Breast epithelium (tissue), 4 donors: ENCODE results near the gene ANKMY1. TPM values are rescaled to one million over a fixed set of nuclear protein-coding genes. Genes with fewer than 3 reads are reported as not detected.

ENCODE experiments used
- DNase-seq, 2 donors: peaks; one replicate each; pipeline ENCODE4 v3.0.0-alpha.2; 2019; ENCODE audit warnings: low spot score in 2 of 2
- H3K27ac ChIP-seq, 2 donors: fragments of 200-600 bp; sonication (generic) in 1 of 2; one replicate each; pipeline ENCODE4 v1.5.1; 2016 to 2019; ENCODE audit warnings: mild to moderate bottlenecking in 1 of 2
- H3K27me3 ChIP-seq, 2 donors: fragments of 200-600 bp; sonication (generic) in 1 of 2; one replicate each; pipeline versions ENCODE4 v1.5.1 to v1.6.0; 2017 to 2019; ENCODE audit warnings: control low read depth in 1 of 2, mild to moderate bottlenecking in 1 of 2
- H3K36me3 ChIP-seq: fragments of 200-600 bp; one replicate; pipeline ENCODE4 v1.5.1; 2019
- H3K4me1 ChIP-seq, 2 donors: fragments of 200-600 bp; sonication (generic); one replicate each; pipeline ENCODE4 v1.5.1; 2016 to 2019; ENCODE audit warnings: control low read depth in 1 of 2
- H3K4me3 ChIP-seq, 3 donors: fragments of 200-600 bp; sonication (generic); 1 replicate in 2 of 3; 2 replicates in 1 of 3; pipeline ENCODE4 v1.5.1; 2016 to 2019; ENCODE audit warnings: mild to moderate bottlenecking in 3 of 3, moderate library complexity in 2 of 3
- H3K9me3 ChIP-seq, 2 donors: fragments of 200-600 bp; sonication (generic) in 1 of 2; one replicate each; pipeline ENCODE4 v1.5.1; 2016 to 2019; ENCODE audit warnings: control low read depth in 1 of 2
- POLR2A ChIP-seq: fragments of 450-650 bp; IDR thresholded peaks from one replicate; pipeline ENCODE4 v1.6.1; 2016; ENCODE audit warnings: antibody characterized with exemption, mild to moderate bottlenecking, moderate library complexity
- POLR2AphosphoS5 ChIP-seq, 3 donors: sonication (generic); formaldehyde crosslinking; IDR thresholded peaks; one replicate each; pipeline ENCODE4 v1.6.1; 2017; ENCODE audit warnings: antibody characterized with exemption in 3 of 3
- intact Hi-C: fragments of 100-400 bp; cut with DNase I; formaldehyde crosslinking; loops from one replicate; pipeline ENCODE4 v1.15.1; 2023; ENCODE audit warnings: low total_unique reads
- total RNA-seq, 3 donors: library from RNA; depleted of rRNA; stranded (reverse); fragments of >200 nt; gene quantifications; one replicate each; pipeline ENCODE4 v1.1.0, GENCODE V29; 2016
- TF ChIP-seq, protein P1 (sequence below), 3 donors: fragments of 450-650 bp; IDR thresholded peaks; one replicate each; pipeline ENCODE4 v1.5.1; 2016 to 2017; ENCODE audit warnings: antibody characterized with exemption in 3 of 3, mild to moderate bottlenecking in 3 of 3, moderate library complexity in 3 of 3

Gene ANKMY1
- total RNA-seq, 3 donors from 2014 or later, result 13.0 to 32.8 (median 19.0) TPM

DNA sequence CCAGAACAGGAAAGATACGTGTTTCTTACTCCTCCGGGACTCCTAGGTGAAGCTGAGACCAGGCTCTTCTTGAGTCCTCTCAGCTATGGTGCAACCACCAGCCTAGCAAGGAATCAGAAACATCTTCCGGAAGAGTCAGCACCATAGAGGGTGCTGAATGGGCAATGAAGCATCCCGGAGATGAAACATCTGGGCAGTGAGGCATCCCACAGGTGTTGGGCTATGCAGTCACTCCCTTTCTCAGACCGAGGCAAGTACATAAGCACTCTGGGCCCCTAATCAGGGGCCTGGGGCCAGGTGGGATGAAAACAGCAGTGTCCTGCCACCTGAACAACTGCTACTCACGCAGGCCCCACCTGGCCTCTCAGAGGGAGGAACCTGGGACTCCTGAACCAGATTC, 27.3 kb upstream of the ANKMY1 start:
- Histone ChIP-seq H3K4me3 (peak overlapping the region; percentile 84 to 97 (median 87)), H3K9me3 (no peaks in the 10 kb centered on the region), H3K4me1 (peaks cover 22 to 24% of the 10 kb centered on the region in 2 donors), H3K27ac (peak overlapping the region; percentile 9 to 93), H3K27me3 (no peaks in the 10 kb centered on the region), H3K36me3 (no peaks in the 10 kb centered on the region)
- intact Hi-C loops, result no loop called here
- no peak for DNase-seq
- TF ChIP-seq POLR2A, result no peak
- TF ChIP-seq POLR2AphosphoS5 (IDR thresholded peaks at IDR 0.05), result no peak
- TF ChIP-seq, protein P1, sequence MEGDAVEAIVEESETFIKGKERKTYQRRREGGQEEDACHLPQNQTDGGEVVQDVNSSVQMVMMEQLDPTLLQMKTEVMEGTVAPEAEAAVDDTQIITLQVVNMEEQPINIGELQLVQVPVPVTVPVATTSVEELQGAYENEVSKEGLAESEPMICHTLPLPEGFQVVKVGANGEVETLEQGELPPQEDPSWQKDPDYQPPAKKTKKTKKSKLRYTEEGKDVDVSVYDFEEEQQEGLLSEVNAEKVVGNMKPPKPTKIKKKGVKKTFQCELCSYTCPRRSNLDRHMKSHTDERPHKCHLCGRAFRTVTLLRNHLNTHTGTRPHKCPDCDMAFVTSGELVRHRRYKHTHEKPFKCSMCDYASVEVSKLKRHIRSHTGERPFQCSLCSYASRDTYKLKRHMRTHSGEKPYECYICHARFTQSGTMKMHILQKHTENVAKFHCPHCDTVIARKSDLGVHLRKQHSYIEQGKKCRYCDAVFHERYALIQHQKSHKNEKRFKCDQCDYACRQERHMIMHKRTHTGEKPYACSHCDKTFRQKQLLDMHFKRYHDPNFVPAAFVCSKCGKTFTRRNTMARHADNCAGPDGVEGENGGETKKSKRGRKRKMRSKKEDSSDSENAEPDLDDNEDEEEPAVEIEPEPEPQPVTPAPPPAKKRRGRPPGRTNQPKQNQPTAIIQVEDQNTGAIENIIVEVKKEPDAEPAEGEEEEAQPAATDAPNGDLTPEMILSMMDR (IDR thresholded peaks at IDR 0.05), result no peak

DNA sequence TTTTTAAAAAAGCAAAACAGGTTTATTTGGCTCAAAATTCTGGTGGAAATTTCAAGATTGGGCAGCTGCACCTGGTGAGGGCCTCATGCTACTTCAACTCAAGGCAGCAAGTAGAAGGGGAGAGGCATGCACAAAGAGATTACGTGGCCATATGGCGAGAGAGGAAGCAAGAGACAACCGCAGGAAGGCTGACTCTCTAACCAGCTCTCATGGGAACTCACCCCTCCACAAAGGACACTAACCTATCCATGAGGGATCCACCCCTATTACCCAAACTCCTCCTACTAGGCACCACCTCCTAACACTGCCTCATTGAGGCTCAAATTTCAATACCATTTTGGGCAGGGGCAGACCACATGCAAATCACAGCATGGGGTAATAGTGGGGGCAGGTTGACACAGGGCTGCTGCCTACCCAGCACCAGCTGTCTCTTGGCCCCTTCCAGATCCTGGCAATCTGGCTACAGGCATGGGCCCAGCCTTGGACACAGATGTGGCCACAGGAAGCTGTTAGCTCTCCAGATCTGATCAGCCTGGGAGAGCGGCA, 26.8 kb upstream of the ANKMY1 start:
- no peaks in the 10 kb centered on the region for H3K36me3 ChIP-seq
- H3K4me3 ChIP-seq, result peak overlapping the region in 2 of 3 donors; percentile 87 to 97

DNA sequence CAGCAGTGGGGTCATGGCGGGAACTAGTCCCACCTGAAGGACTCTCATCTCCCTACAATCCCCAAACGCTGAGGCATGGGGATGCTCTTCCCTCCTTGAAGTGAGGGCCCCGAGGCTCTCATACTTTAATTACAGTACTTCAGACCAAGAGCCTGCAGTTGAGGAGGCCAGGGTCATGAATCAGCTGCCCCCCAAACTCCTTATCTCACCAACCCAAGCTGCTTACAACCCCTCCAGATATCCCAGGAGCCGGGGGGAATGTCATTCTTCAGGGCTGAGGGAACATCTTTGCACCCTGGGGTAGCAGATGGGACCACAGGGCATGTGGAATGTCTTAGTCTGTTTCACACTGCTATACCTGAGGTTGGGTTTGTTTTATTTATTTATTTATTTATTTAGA, 26.0 kb upstream of the ANKMY1 start:
- Histone ChIP-seq H3K36me3 (no peaks in the 10 kb centered on the region), H3K27ac (no peak overlapping the region), H3K4me3 (no peak overlapping the region), H3K9me3 (no peaks in the 10 kb centered on the region), H3K4me1 (peaks cover 24 to 29% of the 10 kb centered on the region in 2 donors), H3K27me3 (no peaks in the 10 kb centered on the region)
- no peak for DNase-seq
- TF ChIP-seq, protein P1 (IDR thresholded peaks at IDR 0.05), result no peak
- no peak for TF ChIP-seq POLR2A
- no peak for TF ChIP-seq POLR2AphosphoS5 (IDR thresholded peaks at IDR 0.05)
- intact Hi-C loops, result loop anchor here (1.0 kb wide), 1 partner anchor 16 kb away; no protein-coding TSS in a partner anchor

More for the DNA sequence above, 26.8 kb upstream of the ANKMY1 start:
- Histone ChIP-seq H3K27me3 (no peaks in the 10 kb centered on the region), H3K27ac (peak overlapping the region in 1 of 2 donors; percentile 9), H3K4me1 (peaks cover 24 to 27% of the 10 kb centered on the region in 2 donors), H3K9me3 (no peaks in the 10 kb centered on the region)
- DNase-seq, result no peak
- intact Hi-C loops, result loop anchor here (1.0 kb wide), 1 partner anchor 17 kb away; no protein-coding TSS in a partner anchor
- no peak for TF ChIP-seq POLR2AphosphoS5 (IDR thresholded peaks at IDR 0.05)
- TF ChIP-seq, protein P1 (IDR thresholded peaks at IDR 0.05), result no peak
- no peak for TF ChIP-seq POLR2A

DNA sequence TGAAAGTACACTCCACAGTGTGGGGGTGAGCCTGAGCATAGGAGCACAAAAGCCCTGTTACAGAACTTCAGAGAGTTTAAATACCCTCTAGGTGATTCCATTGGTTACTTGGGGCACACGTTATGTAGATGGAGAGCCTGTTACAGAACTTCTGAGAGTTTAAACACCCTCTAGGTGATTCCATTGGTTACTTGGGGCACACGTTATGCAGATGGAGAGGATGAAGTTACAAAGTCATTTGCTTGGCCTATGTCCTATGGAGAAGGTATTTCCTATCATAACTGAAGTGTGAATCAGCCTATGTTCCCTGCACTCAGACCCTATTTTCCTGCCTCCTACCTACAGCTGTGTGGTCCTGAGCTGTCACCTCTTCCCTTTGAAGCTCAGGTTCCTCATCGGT, 25.0 kb upstream of the ANKMY1 start:
- TF ChIP-seq POLR2AphosphoS5 (IDR thresholded peaks at IDR 0.05) (no peak), POLR2A (no peak)
- TF ChIP-seq, protein P1 (IDR thresholded peaks at IDR 0.05), result no peak
- Histone ChIP-seq H3K4me1 (peaks cover 17 to 24% of the 10 kb centered on the region in 2 donors), H3K27me3 (no peaks in the 10 kb centered on the region), H3K9me3 (no peaks in the 10 kb centered on the region), H3K27ac (no peak overlapping the region), H3K36me3 (no peaks in the 10 kb centered on the region), H3K4me3 (no peak overlapping the region)
- intact Hi-C loops, result no loop called here
- DNase-seq, result no peak

DNA sequence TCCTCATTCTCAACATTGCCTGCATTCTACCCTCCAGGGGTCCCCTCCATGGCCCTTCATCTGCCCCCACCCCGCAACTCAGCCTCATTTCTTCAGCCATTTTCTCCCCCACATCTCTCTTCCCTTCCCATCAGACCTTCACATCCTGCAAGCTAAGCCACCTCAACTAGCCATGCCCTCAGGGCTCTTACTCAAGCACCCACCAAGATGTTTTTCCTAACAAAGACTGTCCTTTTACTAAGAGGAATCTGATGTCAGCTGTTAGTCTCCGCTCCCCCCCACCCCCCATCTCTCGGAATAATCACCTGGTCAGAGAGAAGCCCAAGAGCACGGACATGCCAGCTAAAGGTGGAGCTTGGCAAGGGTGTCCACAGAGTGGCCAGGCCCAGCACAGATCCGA, 24.0 kb upstream of the ANKMY1 start:
- intact Hi-C loops, result no loop called here
- TF ChIP-seq POLR2A, result no peak
- TF ChIP-seq, protein P1 (IDR thresholded peaks at IDR 0.05), result no peak
- H3K9me3 ChIP-seq, result no peaks in the 10 kb centered on the region
- DNase-seq, result no peak
- H3K36me3 ChIP-seq, result no peaks in the 10 kb centered on the region
- no peak overlapping the region for H3K4me3 ChIP-seq
- no peak overlapping the region for H3K27ac ChIP-seq
- peaks cover 13 to 17% of the 10 kb centered on the region in 2 donors for H3K4me1 ChIP-seq
- H3K27me3 ChIP-seq, result no peaks in the 10 kb centered on the region
